Measurements from ENCODE around the gene ANKRD13B. TPM values are rescaled to one million over a fixed set of nuclear protein-coding genes. Genes with fewer than 3 reads are reported as not detected.

The ANKRD13B gene
- total RNA-seq, 2 donors from 2014 or later = 10.4 to 27.7 TPM

- Mint-ChIP-seq H3K4me1 (peaks cover 25% of the 10 kb centered on the region), H3K36me3 (ENCODE audit: low read depth) (peaks cover 43% of the 10 kb centered on the region), H3K27me3 (no peaks in the 10 kb centered on the region), H3K4me3 (peak overlapping the region; percentile 95), H3K27ac (peak overlapping the region; percentile 65), H3K9me3 (no peaks in the 10 kb centered on the region)
- ATAC-seq (replicated peaks) = no peak
These were observed 9.3 kb upstream of the ANKRD13B start for GRCh38 chr17:29583324-29584248.

GRCh38 chr17:29584452-29585079 lies 8.4 kb upstream of the ANKRD13B start:
- peak overlapping the region; percentile 95 for H3K4me3 Mint-ChIP-seq
- H3K27me3 Mint-ChIP-seq = no peaks in the 10 kb centered on the region
- H3K4me1 Mint-ChIP-seq = peaks cover 25% of the 10 kb centered on the region
- H3K36me3 Mint-ChIP-seq (ENCODE audit: low read depth) = peaks cover 35% of the 10 kb centered on the region
- no peaks in the 10 kb centered on the region for H3K9me3 Mint-ChIP-seq
- ATAC-seq (replicated peaks) = no peak
- H3K27ac Mint-ChIP-seq = peak overlapping the region; percentile 65

- H3K27me3 Mint-ChIP-seq = no peaks in the 10 kb centered on the region
- H3K9me3 Mint-ChIP-seq = no peaks in the 10 kb centered on the region
- peak overlapping the region; percentile 65 for H3K27ac Mint-ChIP-seq
- peaks cover 29% of the 10 kb centered on the region for H3K36me3 Mint-ChIP-seq (ENCODE audit: low read depth)
- H3K4me3 Mint-ChIP-seq = peak overlapping the region; percentile 95
- peaks cover 20% of the 10 kb centered on the region for H3K4me1 Mint-ChIP-seq
- no peak for ATAC-seq (replicated peaks)
These were observed 7.7 kb upstream of the ANKRD13B start for GRCh38 chr17:29585080-29585751.

GRCh38 chr17:29586676-29587469 lies 6.1 kb upstream of the ANKRD13B start:
- peak overlapping the region; percentile 90 for H3K27ac Mint-ChIP-seq
- H3K27me3 Mint-ChIP-seq = no peaks in the 10 kb centered on the region
- H3K9me3 Mint-ChIP-seq = no peaks in the 10 kb centered on the region
- H3K36me3 Mint-ChIP-seq (ENCODE audit: low read depth) = peaks cover 18% of the 10 kb centered on the region
- H3K4me1 Mint-ChIP-seq = peaks cover 16% of the 10 kb centered on the region
- ATAC-seq (replicated peaks) = no peak
- H3K4me3 Mint-ChIP-seq = peak overlapping the region; percentile 95

GRCh38 chr17:29587591-29587990 lies 5.3 kb upstream of the ANKRD13B start:
- ATAC-seq (replicated peaks) = no peak
- peak overlapping the region; percentile 90 for H3K27ac Mint-ChIP-seq
- peaks cover 16% of the 10 kb centered on the region for H3K4me1 Mint-ChIP-seq
- H3K9me3 Mint-ChIP-seq = no peaks in the 10 kb centered on the region
- H3K27me3 Mint-ChIP-seq = no peaks in the 10 kb centered on the region
- H3K36me3 Mint-ChIP-seq (ENCODE audit: low read depth) = peaks cover 12% of the 10 kb centered on the region
- H3K4me3 Mint-ChIP-seq = peak overlapping the region; percentile 95

- Mint-ChIP-seq H3K27me3 (no peaks in the 10 kb centered on the region), H3K36me3 (ENCODE audit: low read depth) (peaks cover 7% of the 10 kb centered on the region)
- no peak for ATAC-seq (replicated peaks)
These were observed 4.8 kb upstream of the ANKRD13B start for GRCh38 chr17:29588017-29588561.

GRCh38 chr17:29588562-29589411 lies 4.1 kb upstream of the ANKRD13B start:
- peak; percentile 25 for ATAC-seq (replicated peaks)
- no peaks in the 10 kb centered on the region for H3K27me3 Mint-ChIP-seq
- no peaks in the 10 kb centered on the region for H3K9me3 Mint-ChIP-seq
- H3K4me3 Mint-ChIP-seq = peak overlapping the region; percentile 95
- peaks cover 5% of the 10 kb centered on the region for H3K36me3 Mint-ChIP-seq (ENCODE audit: low read depth)
- peak overlapping the region; percentile 90 for H3K27ac Mint-ChIP-seq
- H3K4me1 Mint-ChIP-seq = peaks cover 16% of the 10 kb centered on the region

More at GRCh38 chr17:29588017-29588561, 4.8 kb upstream of the ANKRD13B start:
- no peaks in the 10 kb centered on the region for H3K9me3 Mint-ChIP-seq
- peaks cover 16% of the 10 kb centered on the region for H3K4me1 Mint-ChIP-seq
- peak overlapping the region; percentile 95 for H3K4me3 Mint-ChIP-seq
- H3K27ac Mint-ChIP-seq = peak overlapping the region; percentile 90

GRCh38 chr17:29589524-29590410 lies 3.2 kb upstream of the ANKRD13B start, which contains the start of gene GIT1:
Gene GIT1 (minus strand): TSS chr17:29589648. CDS start chr17:29589378, 270 bp downstream.
- H3K36me3 Mint-ChIP-seq (ENCODE audit: low read depth) = peaks cover 5% of the 10 kb centered on the region
- ATAC-seq (replicated peaks) = peak; percentile 77
- no peaks in the 10 kb centered on the region for H3K27me3 Mint-ChIP-seq
- peak within 1 kb of the TSS; percentile 95 for H3K4me3 Mint-ChIP-seq
- H3K27ac Mint-ChIP-seq = peak within 1 kb of the TSS; percentile 90
- H3K4me1 Mint-ChIP-seq = peaks cover 16% of the 10 kb centered on the region
- H3K9me3 Mint-ChIP-seq = no peaks in the 10 kb centered on the region

GRCh38 chr17:29590411-29591145 lies 2.4 kb upstream of the ANKRD13B start:
- no peak for ATAC-seq (replicated peaks)
- Mint-ChIP-seq H3K4me3 (peak overlapping the region; percentile 82), H3K4me1 (peaks cover 16% of the 10 kb centered on the region), H3K36me3 (ENCODE audit: low read depth) (peaks cover 5% of the 10 kb centered on the region), H3K27ac (no peak overlapping the region), H3K27me3 (no peaks in the 10 kb centered on the region), H3K9me3 (no peaks in the 10 kb centered on the region)

- no peaks in the 10 kb centered on the region for H3K27me3 Mint-ChIP-seq
- H3K36me3 Mint-ChIP-seq (ENCODE audit: low read depth) = peaks cover 5% of the 10 kb centered on the region
- ATAC-seq (replicated peaks) = no peak
- no peak overlapping the region for H3K27ac Mint-ChIP-seq
- H3K4me1 Mint-ChIP-seq = peaks cover 14% of the 10 kb centered on the region
- peak overlapping the region; percentile 82 for H3K4me3 Mint-ChIP-seq
- H3K9me3 Mint-ChIP-seq = no peaks in the 10 kb centered on the region
These were observed 1.7 kb upstream of the ANKRD13B start for GRCh38 chr17:29591146-29591736.

GRCh38 chr17:29591737-29592608 lies 959 bp upstream of the ANKRD13B start:
- Mint-ChIP-seq H3K4me1 (peaks cover 11% of the 10 kb centered on the region), H3K4me3 (peak overlapping the region; percentile 82), H3K9me3 (no peaks in the 10 kb centered on the region), H3K36me3 (ENCODE audit: low read depth) (peaks cover 5% of the 10 kb centered on the region), H3K27me3 (no peaks in the 10 kb centered on the region), H3K27ac (no peak overlapping the region)
- peak; percentile 49 for ATAC-seq (replicated peaks)

Measured in activated T-helper 17 cell treated with anti-CD3 and anti-CD28 coated beads, Interleukin-2, amount 50 U/mL, for 72 hours (primary cell).